Endometrial microvascular endothelial cells (primary cell): ENCODE results near the gene FAM72D. TPM values are rescaled to one million over a fixed set of nuclear protein-coding genes. Genes with fewer than 3 reads are reported as not detected.
"Not testable (repeated sequence)": the region's sequence is repeated elsewhere in the genome, so short reads cannot be mapped to it uniquely, and the experiment has no call there.

Experiments used
- in situ Hi-C: cut with HindIII; loops from 2 replicates; pipeline ENCODE4 v1.10.0; 2017; ENCODE audit warnings: low sequenced_read_pairs, low pct_unique_long_range_greater_than_20kb; ENCODE audit errors: inconsistent ontology term
- total RNA-seq: library from RNA; depleted of rRNA; stranded (reverse); fragments of >200 nt; gene quantifications from one replicate; pipeline ENCODE4 v1.2.3, GENCODE V29; 2015; ENCODE audit errors: inconsistent ontology term

FAM72D gene
- total RNA-seq, 1 donor from 2014 or later: 4.6 TPM

- in situ Hi-C loops: not testable (repeated sequence)
These were observed 33.1 kb downstream of the FAM72D start for GRCh38 chr1:145128697-145129469.

DNA sequence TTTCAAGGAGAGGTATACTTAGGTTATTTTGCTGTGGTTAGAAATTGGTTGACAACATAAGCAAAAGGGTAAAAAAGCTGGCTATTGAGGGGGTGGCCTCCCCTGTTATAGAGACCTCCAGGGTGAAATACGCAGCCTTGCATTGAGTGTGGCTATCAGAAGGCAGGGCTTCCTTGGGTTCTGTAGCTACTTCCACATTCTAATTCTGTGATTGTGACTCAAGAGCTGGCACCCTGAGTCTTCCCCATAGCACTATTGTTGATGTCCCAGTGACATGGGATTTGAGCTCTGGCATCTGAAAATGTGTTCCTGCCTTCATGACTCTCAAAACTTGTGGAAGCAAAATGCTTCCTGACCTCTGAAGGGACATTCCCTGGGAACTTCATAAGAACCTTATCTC, 38.7 kb downstream of the FAM72D start:
- in situ Hi-C loops: not testable (repeated sequence)

- in situ Hi-C loops: not testable (repeated sequence)
These were observed 44.8 kb downstream of the FAM72D start for GRCh38 chr1:145140549-145140948.

GRCh38 chr1:145144264-145144913, 48.6 kb downstream of the FAM72D start:
- in situ Hi-C loops: not testable (repeated sequence)

- in situ Hi-C loops: not testable (repeated sequence)
These were observed 50.5 kb downstream of the FAM72D start for GRCh38 chr1:145146308-145146707.

- in situ Hi-C loops: not testable (repeated sequence)
These were observed 51.4 kb downstream of the FAM72D start for GRCh38 chr1:145147172-145147571.

DNA sequence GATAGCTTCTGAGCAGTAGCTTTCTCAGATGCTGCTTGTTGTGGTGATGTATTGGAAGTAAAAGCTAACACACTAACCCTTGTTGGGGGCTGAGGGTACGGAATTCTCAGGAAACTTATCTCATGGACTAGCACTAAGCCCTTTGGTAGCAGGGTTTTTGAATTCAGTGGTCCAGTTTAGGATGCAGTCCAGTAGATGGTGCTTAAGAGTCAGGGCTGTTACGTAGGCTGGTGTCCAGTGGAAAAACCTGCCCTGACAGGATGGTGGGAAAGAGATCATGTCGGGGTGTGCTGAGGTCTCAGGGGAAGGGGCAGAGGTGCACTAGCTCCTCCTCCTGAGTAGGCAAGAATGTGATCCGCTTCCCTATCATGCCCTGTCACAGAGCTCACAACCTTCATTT, 59.6 kb downstream of the FAM72D start:
- in situ Hi-C loops: not testable (repeated sequence)

GRCh38 chr1:145155873-145156272, 60.1 kb downstream of the FAM72D start:
- in situ Hi-C loops: not testable (repeated sequence)

- in situ Hi-C loops: not testable (repeated sequence)
These were observed 61.3 kb downstream of the FAM72D start for GRCh38 chr1:145156891-145157610.

DNA sequence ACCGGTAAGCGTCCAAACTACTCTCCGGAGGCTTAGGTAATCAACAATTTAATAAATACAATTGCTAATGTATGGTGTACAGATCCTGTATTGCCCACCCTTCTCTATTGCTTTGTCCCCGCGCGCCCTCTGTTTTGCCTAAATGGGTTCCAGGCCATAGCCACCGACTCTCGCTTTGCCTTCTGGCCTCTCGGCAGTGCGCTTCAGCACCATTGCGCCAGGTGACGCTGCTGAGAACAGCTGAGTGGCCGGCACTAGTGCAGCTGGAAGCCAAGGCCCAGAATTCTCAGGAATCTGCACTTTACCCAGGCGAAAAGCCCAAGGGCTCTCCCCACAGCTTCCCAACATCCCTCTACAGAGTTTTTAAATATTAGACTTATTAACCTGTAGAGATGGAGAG, 61.9 kb downstream of the FAM72D start:
- in situ Hi-C loops: not testable (repeated sequence)

DNA sequence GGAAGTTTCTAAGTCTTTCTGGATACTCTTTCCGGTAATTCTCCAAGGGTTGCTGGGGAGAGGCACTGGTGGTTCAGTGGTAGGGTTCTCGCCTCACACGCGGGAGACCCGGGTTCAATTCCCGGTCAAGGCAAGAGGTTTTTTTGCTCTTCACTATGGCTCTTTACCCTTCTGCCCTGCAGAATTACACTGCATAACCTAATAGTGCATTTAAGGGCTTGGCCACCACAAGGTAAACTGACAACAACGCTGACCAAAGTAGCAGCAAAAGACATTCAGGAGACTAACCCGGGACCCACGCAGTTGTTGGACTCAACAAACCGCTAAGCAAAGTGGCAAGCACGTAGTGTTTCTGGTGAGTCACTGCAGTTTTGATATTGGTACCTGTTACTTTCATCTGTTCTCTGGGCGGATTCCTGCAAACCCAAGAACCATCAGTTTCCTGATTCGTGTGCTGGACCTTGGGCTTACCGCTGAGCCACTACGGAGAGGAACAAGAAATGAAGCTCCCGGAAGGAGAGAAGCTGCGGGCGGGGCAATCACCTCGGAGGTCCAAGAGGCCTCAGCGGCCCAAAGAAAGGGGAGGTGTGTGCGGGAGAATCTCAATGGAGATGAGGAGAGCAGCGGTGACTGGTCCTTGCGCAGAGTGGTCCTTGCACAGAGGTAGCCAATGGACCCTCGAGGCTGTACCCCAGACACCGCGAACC, 65.4 kb downstream of the FAM72D start:
- in situ Hi-C loops: not testable (repeated sequence)

Other genes with a start within 250 kb of the FAM72D start
- 37.4 TPM for gene SRGAP2B, start 646 bp upstream of the FAM72D start, total RNA-seq
- gene PPIAL4D, start 146.2 kb downstream of the FAM72D start, total RNA-seq: not detected